Tibial artery (tissue), 4 donors: Measurements from ENCODE around the gene SMIM41.

ENCODE experiments used
- DNase-seq, 2 donors: peaks; one replicate each; pipeline ENCODE4 v3.0.0-alpha.2; 2019
- H3K27ac ChIP-seq, 2 donors: fragments of 200-600 bp; sonication (generic) in 1 of 2; 1 replicate in 1 of 2; 2 replicates in 1 of 2; pipeline ENCODE4 v1.5.1; 2018 to 2019; ENCODE audit warnings: mild to moderate bottlenecking in 1 of 2
- H3K27me3 ChIP-seq, 2 donors: fragments of 200-600 bp; sonication (generic) in 1 of 2; one replicate each; pipeline versions ENCODE4 v1.5.1 to v1.6.0; 2016 to 2019
- H3K36me3 ChIP-seq, 3 donors: fragments of 200-600 bp; sonication (generic) in 2 of 3; one replicate each; pipeline ENCODE4 v1.5.1; 2016 to 2019; ENCODE audit warnings: mild to moderate bottlenecking in 2 of 3
- H3K4me1 ChIP-seq, 4 donors: fragments of 200-600 bp; sonication (generic) in 2 of 4; 1 replicate in 3 of 4; 2 replicates in 1 of 4; pipeline ENCODE4 v1.5.1; 2016 to 2019
- H3K4me3 ChIP-seq, 2 donors: fragments of 200-600 bp; sonication (generic) in 1 of 2; 1 replicate in 1 of 2; 2 replicates in 1 of 2; pipeline ENCODE4 v1.5.1; 2018 to 2019; ENCODE audit warnings: mild to moderate bottlenecking in 2 of 2
- H3K9me3 ChIP-seq, 3 donors: fragments of 200-600 bp; sonication (generic) in 1 of 3; one replicate each; pipeline ENCODE4 v1.5.1; 2016 to 2019
- intact Hi-C: fragments of 100-400 bp; cut with DNase I; formaldehyde crosslinking; loops from one replicate; pipeline ENCODE4 v1.15.0; 2023; ENCODE audit warnings: low total_unique reads
- TF ChIP-seq, protein P1 (sequence below), 2 experiments: fragments of 200-600 bp in 1 of 2; fragments of 450-650 bp in 1 of 2; IDR thresholded peaks; one replicate each; pipeline ENCODE4 v1.5.1; 2017 to 2019; ENCODE audit warnings: antibody characterized with exemption in 2 of 2, mild to moderate bottlenecking in 1 of 2, moderate library complexity in 1 of 2

SMIM41 gene

DNA sequence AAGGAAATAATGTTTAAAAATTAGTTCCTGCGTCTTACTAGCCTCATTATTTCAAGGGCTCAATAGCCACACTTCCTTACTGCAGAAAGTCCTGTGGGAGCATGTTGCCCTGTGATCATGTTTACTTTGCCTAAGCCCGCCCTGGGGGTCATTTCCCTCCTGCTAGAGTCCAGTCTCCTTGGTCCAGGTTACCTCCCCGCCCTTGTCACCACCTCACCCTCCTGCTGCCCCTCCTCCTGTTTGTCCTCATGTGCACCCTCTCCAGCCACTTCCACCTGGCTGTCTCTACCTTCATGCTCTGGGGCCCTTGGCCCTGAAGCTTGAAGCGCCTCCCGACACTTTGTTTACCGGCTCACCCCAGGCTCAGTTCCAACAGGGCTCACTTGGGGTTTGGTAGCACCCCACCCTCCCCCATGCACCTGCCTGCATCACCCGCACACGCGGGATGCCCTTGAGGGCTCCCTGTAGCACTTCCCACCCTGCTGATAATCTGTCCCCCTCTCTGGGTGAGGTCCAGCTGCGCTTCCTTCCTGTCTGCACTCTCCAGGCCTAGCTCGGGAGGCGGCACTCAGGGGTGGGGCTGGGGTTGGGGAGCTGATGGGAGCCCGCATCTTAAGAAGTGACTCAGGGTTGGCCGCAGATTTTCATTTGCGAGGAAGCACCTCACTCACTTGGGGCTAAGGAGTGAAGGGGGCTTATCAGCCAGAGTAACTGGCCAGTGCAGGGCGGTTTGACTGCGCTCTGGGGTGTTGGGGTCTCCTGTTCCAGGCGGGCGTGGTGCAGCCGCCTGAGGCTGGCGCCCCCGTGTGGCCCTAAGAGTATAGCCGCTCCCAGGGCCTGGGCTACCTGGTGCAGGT, 40.1 kb downstream of the SMIM41 start:
- Histone ChIP-seq H3K9me3 (no peaks in the 10 kb centered on the region), H3K4me1 (peaks cover 0 to 6% (median 0%) of the 10 kb centered on the region in 4 donors), H3K4me3 (no peak overlapping the region), H3K27me3 (peaks cover 0 to 50% of the 10 kb centered on the region in 2 donors), H3K27ac (no peak overlapping the region), H3K36me3 (no peaks in the 10 kb centered on the region)
- intact Hi-C loops, result no loop called here
- no peak for DNase-seq
- TF ChIP-seq, protein P1, sequence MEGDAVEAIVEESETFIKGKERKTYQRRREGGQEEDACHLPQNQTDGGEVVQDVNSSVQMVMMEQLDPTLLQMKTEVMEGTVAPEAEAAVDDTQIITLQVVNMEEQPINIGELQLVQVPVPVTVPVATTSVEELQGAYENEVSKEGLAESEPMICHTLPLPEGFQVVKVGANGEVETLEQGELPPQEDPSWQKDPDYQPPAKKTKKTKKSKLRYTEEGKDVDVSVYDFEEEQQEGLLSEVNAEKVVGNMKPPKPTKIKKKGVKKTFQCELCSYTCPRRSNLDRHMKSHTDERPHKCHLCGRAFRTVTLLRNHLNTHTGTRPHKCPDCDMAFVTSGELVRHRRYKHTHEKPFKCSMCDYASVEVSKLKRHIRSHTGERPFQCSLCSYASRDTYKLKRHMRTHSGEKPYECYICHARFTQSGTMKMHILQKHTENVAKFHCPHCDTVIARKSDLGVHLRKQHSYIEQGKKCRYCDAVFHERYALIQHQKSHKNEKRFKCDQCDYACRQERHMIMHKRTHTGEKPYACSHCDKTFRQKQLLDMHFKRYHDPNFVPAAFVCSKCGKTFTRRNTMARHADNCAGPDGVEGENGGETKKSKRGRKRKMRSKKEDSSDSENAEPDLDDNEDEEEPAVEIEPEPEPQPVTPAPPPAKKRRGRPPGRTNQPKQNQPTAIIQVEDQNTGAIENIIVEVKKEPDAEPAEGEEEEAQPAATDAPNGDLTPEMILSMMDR (IDR thresholded peaks at IDR 0.05), result peak in 1 of 2 experiments; percentile 18

DNA sequence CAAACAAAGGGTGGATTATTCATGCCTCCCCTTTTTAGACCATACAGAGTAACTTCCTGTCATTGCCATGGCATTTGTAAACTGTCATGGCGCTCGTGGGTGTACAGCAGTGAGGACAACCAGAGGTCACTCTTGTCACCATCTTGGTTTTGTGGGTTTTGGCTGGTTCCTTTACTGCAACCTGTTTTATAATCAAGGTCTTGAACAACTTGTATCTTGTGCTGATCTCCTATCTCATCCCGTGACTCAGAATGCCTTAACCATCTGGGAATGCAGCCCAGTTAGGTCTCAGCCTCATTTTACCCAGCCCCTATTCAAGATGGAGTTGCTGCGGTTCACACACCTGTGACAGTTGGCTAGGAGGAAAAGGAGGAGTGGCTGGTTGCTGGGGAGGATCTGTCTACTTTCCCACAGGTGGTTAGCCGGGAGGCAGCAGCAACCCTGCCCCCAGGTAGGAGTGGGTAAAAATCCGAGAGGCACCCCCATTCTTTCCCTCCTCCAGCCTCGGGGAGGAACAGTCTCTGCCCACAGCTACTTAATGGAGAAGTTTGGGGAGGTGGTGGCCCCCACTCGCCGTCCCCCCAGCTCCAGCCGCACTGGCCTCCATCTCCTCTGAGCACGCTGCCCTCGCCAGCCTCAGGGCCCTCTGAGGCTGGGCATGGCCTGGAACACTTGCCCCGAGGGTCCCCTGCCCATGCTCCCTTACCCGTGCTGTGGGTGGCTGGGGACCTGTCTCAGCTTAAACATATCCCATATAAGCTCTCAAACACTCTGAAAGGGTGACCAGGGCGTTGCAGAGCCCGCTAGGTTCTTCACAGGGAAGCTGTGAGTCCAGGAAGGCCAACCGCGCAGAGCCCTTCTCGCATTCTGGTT, 41.7 kb downstream of the SMIM41 start:
- intact Hi-C loops, result no loop called here
- no peak for DNase-seq

DNA sequence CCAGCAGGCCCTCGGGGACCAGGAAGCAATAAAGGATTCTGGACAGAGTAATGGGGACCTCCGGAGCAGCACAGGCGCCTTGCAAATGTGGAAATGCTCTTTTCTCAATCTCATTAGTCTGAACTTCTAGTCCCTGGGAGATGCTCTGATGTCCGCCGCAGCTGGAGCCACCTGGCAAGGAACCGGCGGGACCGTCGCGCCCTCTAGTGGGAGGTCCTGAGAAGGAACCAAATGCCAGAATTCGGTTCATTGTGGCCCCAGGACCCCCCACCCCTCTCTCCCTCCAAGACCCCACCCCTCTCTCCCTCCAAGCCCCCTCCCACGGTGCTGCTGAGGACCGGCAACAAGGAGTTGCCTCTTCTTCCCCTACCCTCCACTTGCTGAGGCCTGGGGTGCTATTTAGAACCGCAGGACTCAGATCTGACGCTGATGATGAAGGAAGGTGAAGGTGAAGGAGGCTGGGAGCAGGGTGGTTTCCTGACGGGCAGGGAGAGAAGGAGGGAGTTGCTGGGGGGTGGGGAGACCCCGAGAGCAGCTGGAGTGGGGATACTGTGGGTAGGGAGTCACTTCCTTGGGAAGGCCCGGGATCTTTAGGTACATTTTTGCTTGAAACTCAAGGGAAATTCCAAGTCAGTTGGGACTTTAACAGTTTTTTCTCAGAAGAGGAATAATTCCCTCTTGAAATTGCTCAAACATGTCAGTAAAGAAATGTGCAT, 42.5 kb downstream of the SMIM41 start:
- intact Hi-C loops, result no loop called here
- Histone ChIP-seq H3K36me3 (no peaks in the 10 kb centered on the region), H3K9me3 (no peaks in the 10 kb centered on the region), H3K4me3 (no peak overlapping the region), H3K4me1 (peaks cover 0 to 14% (median 0%) of the 10 kb centered on the region in 4 donors), H3K27ac (no peak overlapping the region), H3K27me3 (peaks cover 0 to 52% of the 10 kb centered on the region in 2 donors)
- TF ChIP-seq, protein P1 (IDR thresholded peaks at IDR 0.05), result peak in 1 of 2 experiments; percentile 55
- DNase-seq, result no peak

More for the DNA sequence above, 41.7 kb downstream of the SMIM41 start:
- H3K27me3 ChIP-seq, result peaks cover 0 to 47% of the 10 kb centered on the region in 2 donors
- H3K27ac ChIP-seq, result no peak overlapping the region
- no peaks in the 10 kb centered on the region for H3K9me3 ChIP-seq
- H3K4me3 ChIP-seq, result no peak overlapping the region
- peaks cover 0 to 14% (median 0%) of the 10 kb centered on the region in 4 donors for H3K4me1 ChIP-seq
- no peaks in the 10 kb centered on the region for H3K36me3 ChIP-seq
- TF ChIP-seq, protein P1 (IDR thresholded peaks at IDR 0.05), result no peak

DNA sequence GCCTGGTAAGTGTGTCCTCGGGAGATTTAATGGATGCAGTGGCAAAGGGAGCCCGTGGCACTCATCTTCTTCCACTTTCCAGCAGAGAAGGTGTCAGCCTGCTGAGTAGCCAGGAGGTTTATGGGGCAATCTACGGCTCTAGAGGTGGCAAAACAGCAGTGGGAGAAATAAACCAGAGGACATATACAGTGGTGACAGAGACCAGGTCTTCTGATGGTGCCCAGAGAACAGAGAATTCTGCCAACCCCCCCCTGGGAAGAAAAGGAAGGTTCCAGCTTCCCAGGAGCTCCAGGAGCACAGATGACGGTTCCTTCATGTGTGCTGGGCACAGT, 43.0 kb downstream of the SMIM41 start:
- intact Hi-C loops, result no loop called here
- peaks cover 0 to 14% (median 0%) of the 10 kb centered on the region in 4 donors for H3K4me1 ChIP-seq
- peaks cover 0 to 52% of the 10 kb centered on the region in 2 donors for H3K27me3 ChIP-seq
- H3K4me3 ChIP-seq, result no peak overlapping the region
- DNase-seq, result no peak
- no peak overlapping the region for H3K27ac ChIP-seq
- no peaks in the 10 kb centered on the region for H3K36me3 ChIP-seq
- TF ChIP-seq, protein P1 (IDR thresholded peaks at IDR 0.05), result no peak
- no peaks in the 10 kb centered on the region for H3K9me3 ChIP-seq

DNA sequence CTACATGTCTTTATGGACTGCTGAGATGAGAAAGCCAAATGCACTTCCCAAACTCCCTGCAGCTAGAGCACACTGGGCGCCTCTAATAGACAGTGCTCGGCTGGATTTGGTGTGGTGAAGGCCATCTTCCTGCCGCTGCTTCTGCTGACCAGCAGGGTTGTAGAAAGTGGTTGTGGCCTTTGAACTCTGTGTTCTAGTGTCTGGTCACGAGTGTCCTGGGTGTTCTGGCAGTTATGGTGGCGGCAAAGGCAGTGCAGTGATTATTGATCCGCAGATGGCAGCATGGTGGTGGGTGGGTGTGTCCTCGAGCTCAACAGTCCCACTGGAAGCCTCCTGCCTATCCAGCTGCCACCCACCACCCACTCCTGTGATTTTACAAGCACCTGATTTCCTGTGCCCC, 43.4 kb downstream of the SMIM41 start:
- no peak overlapping the region for H3K4me3 ChIP-seq
- no peak for DNase-seq
- TF ChIP-seq, protein P1 (IDR thresholded peaks at IDR 0.05), result no peak
- H3K4me1 ChIP-seq, result peaks cover 0 to 14% (median 0%) of the 10 kb centered on the region in 4 donors
- H3K27ac ChIP-seq, result no peak overlapping the region
- intact Hi-C loops, result no loop called here
- H3K9me3 ChIP-seq, result no peaks in the 10 kb centered on the region
- H3K27me3 ChIP-seq, result peaks cover 0 to 52% of the 10 kb centered on the region in 2 donors
- H3K36me3 ChIP-seq, result no peaks in the 10 kb centered on the region
